ENCODE data around the gene FZD7.

The FZD7 gene

DNA sequence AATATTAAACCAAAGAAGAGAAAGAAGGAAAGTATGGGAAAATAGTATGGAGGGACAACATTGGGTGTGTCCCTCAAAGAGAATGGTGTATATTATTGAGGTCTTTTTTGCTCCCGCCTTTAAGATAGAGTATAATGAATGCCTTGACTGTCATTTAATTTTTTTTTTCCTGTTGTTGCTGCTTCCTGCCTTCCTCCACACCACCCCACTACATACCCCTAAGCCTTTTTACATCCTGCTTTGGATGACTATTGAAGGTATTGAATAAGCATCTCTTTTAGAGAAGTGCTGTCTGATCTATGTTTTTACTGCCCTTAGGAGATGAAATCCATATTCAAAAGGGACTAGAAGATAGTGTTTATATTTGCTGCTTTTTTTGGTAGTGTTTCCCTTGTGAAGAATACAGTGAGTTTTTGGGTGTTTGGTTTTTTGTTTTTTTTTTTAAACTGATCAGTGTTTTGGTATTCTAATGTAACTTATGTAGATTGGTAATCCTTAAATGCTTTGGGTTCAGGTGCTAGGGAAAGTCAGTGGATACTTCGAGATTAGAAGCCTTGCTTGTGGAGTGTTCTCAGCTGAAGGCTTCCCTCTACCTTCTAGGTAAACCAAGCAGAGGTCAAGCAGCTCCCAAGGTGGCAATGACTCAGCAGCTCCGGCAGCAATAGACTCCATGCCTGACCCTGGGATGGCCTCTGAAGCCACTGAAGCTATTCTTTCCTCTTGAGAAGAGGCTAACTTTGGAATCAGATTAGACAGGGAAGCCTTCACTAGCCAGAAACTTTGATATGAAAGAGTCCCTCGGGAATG, 5.0 kb downstream of the FZD7 start:
- no peak for DNase-seq

DNA sequence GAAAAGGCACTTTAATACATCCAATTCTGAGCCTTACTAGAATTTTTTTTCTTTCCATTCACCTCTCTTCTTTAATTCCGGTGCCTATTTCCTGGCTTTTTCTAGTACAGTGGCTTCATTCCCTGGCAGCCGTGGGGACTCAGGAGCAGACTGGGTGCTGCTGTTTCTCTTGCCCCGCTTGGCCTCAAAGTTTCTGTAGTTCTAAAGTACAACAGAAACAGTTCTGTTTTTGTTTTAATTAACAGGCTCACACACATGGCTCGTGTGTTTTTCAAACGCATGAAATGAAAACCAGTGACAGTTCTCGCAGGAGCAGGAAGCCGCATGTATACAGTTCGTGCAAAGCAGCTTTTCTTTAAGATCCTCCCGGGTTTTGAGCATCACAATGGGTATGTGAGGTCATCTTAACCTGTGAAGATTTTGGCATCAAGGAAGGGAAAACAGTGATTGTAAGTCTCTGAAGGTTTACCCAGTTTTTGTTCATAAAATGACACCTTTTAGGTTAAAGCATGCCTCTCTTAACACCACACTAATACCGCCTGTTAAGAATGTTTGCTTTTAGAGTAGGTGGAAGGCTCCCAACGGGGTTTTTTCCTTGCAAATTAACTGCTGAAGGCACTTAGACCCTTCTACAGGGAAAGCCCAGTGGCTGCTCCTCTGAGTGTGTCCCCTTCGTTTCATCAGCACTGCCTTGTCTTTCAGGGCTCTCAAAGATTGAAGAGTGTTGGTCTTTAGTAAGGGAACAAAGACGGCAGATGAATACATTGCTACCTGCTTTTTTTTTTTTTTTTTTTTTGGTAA, 5.8 kb downstream of the FZD7 start:
- peak; percentile 57 for DNase-seq

DNA sequence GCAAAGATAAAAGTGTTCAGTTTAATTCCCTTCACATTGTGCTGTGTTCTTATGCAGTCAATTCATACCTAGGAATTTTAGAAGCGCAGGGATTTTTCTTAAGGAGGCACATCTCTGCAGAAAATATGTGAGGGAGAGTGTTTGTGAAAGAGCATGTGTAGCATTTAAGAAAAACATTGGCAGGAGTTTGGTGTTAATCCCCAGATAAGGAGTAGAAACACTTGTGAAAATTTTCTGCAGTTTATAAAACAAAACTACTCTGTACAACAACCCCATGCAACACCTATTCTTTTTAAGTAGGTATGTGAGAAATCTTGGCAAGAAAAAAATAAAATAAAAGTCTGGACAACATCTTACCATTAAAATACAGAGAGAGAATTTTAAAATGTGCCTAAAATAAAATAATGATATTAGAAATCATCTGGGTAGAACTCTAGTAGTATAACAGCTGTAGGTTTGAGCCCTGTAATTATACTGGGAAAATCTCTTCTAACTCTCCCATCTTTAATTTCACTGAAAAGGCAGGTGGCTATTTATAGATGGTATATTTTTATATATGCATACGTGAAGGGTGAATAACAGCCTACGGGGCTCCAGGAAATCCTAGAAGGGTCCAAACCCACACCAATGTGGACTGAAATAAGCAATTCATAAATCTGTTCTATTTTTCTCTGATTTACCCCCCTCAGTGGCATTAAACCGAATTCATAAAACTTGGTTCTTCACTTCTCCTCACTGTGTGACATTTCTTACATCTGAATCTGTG, 6.6 kb downstream of the FZD7 start:
- DNase-seq: peak; percentile 57

DNA sequence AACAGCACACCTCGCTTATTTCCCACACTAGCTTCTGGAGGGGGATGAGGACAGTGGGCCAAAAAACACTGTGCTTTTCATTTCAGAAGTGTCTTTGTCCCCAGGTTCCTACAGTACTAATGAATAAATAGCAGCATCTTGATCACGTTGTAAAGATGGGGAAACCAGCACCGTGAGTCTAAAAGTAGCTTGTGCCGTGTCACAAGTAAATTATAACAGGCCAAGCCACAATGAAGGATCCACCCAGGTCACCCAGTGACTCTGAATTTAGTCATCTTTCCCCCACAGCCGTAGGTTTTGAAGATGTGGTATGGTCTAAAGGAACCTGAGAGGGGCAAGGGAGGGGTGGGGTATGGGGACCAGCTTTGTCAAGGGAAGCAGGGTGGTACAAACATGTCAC, 8.8 kb downstream of the FZD7 start:
- no peak for DNase-seq

DNA sequence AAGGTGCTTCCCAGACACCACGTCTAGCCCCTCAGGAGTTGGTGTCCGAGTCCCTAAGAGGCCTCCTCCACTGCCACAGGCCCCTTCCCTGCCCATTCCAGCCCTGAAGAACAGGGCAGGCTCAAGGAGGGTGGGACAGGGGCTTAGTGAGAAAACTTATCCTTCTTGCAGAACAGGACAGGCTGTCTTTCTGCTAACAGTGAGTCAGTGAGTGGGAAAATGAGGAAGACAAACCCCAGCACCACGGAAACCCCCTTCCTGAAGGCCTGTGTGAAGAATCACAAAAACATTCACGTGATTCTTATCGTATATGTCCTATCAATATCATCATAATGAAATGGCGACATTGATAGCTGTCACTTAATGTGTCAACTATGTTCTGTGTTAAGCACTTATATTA, 9.8 kb downstream of the FZD7 start:
- no peak for DNase-seq

DNA sequence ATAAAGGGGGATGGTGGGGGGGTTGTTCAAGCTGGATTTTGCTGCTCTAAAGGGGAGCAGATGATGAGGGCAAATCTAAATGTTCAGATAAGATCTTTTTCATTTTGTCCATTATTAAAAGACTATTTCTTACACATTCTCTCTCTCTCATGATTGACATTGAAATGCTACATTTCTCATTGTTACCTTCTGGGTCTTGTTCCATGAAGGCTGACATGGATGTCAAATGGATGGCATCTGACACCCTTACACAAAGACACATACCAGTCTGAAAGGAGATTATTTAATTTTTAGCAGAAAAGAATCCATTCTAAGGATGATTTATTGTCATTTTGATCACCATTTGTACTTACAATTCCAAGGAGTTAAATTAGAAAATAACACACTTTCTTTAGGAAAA, 11.1 kb downstream of the FZD7 start:
- no peak for DNase-seq

DNA sequence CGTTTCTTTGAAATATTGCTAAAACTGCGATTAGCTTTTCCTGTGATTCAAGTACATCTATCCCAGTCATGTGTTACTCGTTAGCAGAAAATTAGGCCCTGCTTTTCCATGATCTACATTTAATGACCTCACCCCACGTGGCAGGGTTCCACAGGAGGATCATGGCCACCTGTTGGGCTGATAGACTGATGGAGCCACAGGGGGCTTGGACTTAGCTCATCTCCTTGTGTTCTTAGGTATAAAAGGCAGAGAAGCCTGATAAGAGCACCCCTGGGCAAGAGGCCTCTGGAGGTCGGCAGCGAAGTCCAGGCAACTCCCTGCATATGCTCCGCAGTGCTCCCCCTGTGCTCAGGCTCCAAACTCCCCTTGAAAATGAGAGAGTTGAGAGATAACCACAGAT, 12.9 kb downstream of the FZD7 start:
- DNase-seq: no peak

DNA sequence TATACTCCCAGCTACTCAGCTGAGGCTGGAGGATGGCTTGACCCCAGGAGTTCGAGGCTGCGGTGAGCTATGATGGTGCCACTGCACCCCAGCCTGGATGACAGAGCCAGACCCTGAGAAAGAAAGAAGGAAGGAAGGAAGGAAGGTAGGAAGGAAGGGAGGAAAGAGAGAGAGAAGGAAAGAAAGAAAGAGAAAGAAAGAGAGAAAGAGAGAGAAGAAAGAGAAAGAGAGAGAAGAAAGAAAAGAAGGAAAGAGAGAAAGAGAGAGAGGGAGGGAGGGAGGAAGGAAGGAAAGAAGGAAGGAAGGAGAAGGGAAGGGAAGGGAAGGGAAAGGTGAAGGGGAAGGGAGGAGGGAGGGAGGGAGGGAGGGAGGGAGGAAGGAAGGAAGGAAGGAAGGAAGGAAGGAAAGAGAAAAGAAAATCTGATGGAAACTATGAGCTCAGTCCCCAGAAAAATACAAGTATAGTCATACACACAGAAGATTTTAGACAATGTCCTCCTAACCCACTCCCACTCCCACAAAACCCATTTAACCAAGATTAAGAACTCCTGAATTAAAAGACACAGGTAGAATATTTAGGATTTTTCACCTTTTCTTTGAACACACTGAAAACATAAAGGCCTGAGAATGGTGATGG, 15.6 kb downstream of the FZD7 start:
- DNase-seq: no peak

DNA sequence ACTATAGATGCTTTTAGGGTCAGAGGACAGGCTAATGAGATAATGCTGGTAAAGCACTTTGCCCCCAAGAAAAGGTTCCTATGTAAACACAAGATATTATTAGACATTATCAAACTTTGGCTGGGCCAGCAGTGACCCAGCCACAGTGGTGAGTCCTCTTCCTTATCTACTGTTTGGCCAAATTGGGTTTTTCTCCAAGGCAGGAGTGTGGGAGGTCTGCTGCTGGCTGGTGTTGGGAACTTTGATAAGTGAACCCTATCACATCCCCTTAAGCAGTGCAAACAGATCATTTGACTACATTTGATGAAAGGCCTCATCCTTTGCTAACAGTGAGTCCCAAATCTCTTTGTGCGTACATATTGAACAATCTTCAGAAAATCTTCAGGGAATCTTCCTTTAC, 16.2 kb downstream of the FZD7 start:
- no peak for DNase-seq

DNA sequence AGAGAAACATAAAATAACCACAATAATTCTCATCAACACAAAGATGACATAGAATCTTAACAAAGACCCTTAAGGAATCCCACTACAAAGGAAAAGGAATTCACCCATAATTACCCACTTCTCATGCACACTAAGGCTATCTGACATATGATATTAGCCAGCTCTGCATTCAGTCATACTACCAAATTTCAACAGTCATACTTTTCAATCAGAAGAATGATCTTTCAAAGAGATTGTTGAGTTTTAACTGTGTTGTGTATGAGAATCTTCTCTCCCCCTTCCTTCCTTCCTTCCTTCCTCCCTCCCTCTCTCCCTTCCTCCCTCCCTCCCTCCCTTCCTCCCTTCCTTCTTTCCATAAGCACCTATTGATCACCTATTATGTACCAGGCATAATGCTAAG, 17.0 kb downstream of the FZD7 start:
- DNase-seq: no peak

DNA sequence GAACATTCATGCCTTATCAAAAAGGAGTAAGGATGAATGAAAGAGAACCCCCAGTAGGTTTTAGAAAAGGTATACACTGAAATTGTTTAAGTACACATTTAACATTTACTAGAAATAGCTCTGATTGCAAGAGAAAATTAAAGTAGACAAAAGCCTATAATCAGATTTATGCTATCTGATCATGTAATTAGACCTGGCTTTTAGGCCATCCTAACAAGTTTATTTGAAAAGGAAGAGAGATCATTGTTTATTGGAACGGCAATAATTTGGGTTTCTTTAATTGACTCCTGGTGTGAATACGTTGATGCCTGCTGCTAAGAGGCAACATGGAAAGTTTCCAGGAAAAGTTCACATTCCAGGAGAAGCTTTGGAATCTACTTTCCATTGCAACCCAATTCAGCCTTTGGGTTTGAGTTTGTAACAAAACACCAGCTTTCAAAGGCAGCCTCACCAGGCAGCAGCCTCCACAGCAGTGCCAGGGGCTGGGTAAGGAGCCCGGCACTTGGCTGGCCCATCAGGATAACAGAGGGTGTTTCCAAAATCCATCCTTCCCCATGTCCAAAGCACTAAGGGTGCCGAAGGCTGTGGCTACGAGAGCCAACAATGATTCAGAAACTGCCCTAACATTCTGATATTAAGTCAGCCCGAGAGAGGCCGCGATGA, 18.0 kb downstream of the FZD7 start:
- no peak for DNase-seq

DNA sequence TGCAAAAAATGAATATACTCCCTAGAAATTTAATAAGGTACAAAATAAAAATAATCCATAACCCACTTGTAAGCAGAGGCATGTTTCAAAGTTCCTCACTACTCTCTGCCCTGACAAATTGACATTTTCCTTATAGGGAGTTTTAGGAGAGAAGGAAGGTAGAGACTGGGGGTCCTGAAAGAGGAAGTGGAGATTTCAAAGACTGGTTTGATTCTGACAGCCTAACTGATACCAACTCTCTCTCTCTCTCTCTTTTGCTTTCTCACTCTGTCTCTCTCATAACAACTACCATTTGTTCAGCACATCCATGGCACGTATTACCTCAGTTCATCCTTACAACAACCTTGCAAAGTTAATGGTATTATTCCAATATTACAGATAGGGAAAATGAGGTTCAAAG, 18.6 kb downstream of the FZD7 start:
- DNase-seq: no peak

DNA sequence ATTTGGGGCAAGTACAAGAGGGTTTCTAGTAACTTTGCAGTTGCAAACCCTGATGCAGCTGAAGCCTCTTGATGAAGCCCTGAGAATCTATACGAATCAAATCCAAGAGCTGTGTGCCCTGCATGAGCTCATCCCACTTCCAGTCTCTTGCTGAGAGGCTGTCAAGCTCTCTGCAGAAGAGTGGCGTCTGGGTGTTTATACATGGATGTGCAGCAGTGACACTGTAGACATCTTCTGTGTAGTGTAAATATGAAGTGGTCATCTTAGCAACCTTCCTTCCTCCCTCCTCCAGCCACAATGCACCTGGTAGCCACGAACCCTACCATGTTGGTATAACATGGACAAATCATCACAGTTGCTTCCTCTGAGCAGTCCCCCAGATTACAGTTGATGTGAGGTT, 21.0 kb downstream of the FZD7 start:
- no peak for DNase-seq

DNA sequence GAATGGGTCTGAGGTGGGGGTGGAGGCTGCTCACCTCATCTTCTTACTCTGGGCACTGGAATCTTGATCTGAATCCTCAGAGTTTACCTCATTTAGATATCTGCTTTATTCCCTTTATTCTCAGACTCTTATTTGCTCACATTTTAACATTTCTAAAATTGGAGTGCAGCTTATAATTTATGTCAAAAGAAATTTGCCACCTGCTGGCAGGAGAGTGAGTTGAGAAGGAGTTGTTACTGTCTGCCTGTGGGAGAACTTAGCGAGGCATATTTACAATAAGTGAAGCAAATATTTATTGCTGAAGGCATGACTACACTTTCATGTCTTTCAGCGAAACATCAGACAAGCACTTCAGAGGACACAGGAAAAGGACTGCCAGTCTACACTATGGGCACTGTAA, 23.0 kb downstream of the FZD7 start:
- no peak for DNase-seq

DNA sequence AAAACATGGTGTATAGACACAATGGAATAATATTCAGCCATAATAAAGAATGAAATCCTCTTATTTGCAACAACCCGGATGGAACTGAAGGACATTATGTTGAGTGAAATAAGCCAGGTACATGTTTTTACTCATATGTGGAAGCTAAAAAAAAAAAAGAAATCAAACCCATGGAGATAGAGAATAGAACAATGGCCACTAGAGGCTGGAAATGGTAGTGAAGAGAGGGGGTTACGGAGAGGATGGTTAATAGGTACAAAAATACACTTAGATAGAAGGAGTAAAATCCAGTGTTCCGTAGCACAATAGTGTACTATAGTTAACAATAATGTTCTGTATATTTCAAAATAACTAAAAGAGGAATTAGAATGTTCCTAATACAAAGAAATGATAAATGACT, 26.6 kb downstream of the FZD7 start:
- DNase-seq: peak; percentile 12

DNA sequence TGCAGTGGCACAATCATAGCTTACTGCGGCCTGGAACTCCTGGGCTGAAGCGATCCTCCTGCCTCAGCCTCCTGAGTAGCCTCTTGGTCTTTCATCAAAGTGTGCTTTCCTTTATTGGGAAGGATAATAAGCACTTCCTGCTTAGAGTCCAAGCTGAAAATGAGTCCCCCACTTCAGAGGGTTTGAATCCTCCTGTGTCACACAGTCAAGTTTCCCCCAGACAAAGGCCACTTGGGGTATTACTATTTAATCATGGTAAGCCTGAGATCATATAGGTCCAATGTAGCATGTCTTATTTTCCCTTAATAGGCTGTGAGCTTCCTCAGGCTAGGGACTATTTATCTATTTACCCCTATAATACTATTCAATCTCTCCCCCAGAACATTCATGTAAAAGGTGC, 28.0 kb downstream of the FZD7 start:
- no peak for DNase-seq

DNA sequence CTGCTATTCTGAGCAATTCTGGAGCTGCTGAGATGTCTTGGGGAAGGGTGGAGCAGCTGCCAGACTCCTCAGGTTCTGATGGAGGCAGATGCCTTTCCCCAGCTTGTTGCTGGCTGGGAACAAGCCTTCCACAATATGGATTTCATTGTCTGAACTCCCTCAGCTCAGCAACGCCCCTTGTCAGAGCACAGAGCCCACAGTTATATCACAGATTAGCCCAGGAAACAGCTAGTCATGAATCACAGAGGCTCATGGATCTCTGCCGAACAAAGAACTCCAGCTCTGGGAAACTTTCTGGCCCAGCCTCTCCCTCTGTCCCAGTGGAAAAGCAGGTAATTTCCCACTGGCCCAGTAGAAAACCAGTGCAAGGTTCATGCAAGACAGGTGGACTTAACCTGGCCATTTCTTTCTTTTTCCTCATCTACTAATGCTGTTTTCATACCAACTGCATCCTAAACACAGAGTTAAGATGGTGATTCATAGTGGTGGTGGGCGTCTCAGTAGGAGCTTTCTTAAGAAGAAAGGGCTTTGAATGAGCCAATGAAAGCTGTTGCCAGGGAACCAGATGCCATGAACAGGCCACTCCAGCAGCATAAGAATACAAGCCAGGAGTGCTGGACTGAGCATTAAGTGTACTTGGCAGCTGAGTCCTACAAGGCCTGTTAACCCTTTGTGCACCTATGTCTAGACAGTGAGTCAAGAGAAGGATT, 30.7 kb downstream of the FZD7 start:
- no peak for DNase-seq

DNA sequence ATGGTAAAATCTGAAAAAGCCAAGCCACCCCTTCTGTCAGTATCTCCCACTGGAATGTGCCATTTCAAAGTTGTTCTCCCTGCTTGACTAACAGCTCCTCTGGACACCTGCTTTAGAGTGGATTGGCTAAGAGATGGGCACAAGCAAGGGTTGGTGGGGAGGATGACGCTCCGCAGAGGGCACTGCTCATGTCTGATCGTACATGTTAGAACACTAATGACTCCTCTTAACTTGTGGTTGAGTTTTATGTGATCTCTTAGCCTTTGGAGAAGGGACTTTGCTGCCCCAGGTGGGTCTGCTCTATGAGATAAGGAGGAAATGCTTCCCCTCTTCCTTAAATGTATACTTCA, 31.2 kb downstream of the FZD7 start:
- DNase-seq: no peak

DNA sequence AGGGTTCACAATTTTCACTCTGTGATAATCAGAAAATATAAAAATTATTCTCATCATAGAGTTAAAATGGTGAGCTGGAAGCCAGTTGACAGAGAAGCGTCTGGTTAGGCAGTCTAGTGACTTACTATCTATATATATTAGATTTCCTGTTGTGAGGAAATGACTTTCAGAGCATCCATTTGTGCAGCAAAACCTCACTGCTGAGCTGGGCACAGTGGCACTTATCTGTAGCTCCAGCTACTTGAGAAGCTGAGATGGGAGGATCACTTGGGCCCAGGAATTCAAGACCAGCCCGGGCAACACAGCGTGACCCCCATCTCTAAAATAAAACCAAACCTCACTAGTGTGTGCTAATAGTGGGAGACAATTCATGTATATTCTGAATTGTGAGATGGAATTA, 32.2 kb downstream of the FZD7 start:
- no peak for DNase-seq

DNA sequence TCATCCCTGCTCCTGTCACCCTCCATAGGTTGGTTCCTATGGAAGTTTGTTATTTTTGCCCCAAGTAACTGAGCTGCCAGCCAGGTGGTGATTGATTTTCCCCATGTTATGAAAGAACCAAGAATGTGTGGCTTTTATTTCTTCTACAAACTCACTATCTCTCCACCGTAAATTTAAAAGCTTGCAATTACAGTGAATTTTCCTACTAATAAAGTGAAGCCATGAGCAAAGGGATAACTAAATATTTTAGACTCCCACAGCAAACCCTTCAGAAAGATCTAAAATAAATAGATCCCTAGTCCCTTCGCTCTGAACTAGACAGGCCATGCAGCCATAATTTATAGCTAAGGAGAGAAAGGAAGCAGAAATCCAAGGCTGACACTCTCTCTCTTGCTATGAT, 33.2 kb downstream of the FZD7 start:
- no peak for DNase-seq

DNA sequence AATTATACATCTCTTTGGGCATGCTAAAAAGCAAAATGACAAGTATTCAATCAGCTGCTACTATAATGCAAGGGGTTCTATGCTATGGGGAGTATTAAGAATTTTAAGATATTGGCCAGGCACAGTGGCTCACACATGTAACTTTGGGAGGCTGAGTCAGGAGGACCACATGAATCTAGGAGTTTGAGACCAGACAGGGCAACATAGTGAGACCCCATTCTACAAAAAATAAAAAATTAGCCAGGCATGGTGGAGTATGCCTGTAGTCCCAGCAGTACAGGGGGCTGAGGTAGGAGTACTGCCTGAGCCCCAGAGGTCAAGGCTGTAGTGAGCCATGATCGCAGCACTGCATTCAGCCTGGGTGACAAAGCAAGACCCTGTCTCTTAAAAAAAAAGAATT, 33.9 kb downstream of the FZD7 start:
- no peak for DNase-seq

All from NCI-H2171 treated with DMSO at 0.1 percent for 48 hours (cell line).